IMR-90 (cell line): Measurements from ENCODE around the gene ANXA3. TPM values are rescaled to one million over a fixed set of nuclear protein-coding genes. Genes with fewer than 3 reads are reported as not detected.

Source experiments
- ATAC-seq: fragments of 200-7000 bp; cut with Tn5 transposase; 2 replicates; pipeline ENCODE4 v1.9.1; 2020; ENCODE audit warnings: low read depth, mild to moderate bottlenecking, moderate library complexity
- BruUV-seq: library from RNA; stranded (reverse); fragments of 400-500 nt; replicated peaks from 2 replicates; lab custom pipeline; 2021; lab: Mats Ljungman, UMichigan
- CTCF ChIA-PET: fragments of 300-600 bp; formaldehyde crosslinking; extraction: SDS; loops from one replicate; lab custom pipeline; 2021; ENCODE audit warnings: antibody characterized with exemption; lab: Yijun Ruan, JAX
- POLR2A ChIA-PET: fragments of 300-600 bp; sonication (Branson Sonifier 250); formaldehyde crosslinking; loops from one replicate; lab custom pipeline; 2022; ENCODE audit warnings: antibody characterized with exemption; ENCODE audit not compliant: unreplicated experiment; lab: Charles Lee
- DNase-seq: peaks from one replicate; pipeline ENCODE4 v3.0.0; 2013
- H2AFZ ChIP-seq: replicated peaks from 2 replicates; pipeline ENCODE3; 2013; ENCODE audit warnings: low read length, mild to moderate bottlenecking; ENCODE audit not compliant: poor library complexity
- H2AK5ac ChIP-seq: 2 replicates; pipeline ENCODE4 v1.6.1; 2013; ENCODE audit warnings: low read depth, low read length, inconsistent platforms
- H2AK9ac ChIP-seq: replicated peaks from 2 replicates; pipeline ENCODE3; 2013; ENCODE audit warnings: mild to moderate bottlenecking, low read depth, low read length, moderate library complexity; ENCODE audit not compliant: poor library complexity
- H2BK120ac ChIP-seq: 2 replicates; pipeline ENCODE4 v1.6.1; 2013; ENCODE audit warnings: low read depth, low read length, inconsistent platforms
- H2BK15ac ChIP-seq: 3 replicates; pipeline ENCODE4 v1.6.1; 2013; ENCODE audit warnings: low read depth, low read length, inconsistent platforms
- H2BK20ac ChIP-seq: 2 replicates; pipeline ENCODE4 v1.6.1; 2013; ENCODE audit warnings: low read depth, mild to moderate bottlenecking, inconsistent platforms, low read length, moderate library complexity
- H2BK5ac ChIP-seq: 2 replicates; pipeline ENCODE4 v1.6.1; 2013; ENCODE audit warnings: mild to moderate bottlenecking, low read depth, low read length, inconsistent platforms; ENCODE audit not compliant: poor library complexity, severe bottlenecking
- H3K14ac ChIP-seq: replicated peaks from 2 replicates; pipeline ENCODE4 v1.6.1; 2013; ENCODE audit warnings: low read depth, low read length, inconsistent platforms
- H3K18ac ChIP-seq: 2 replicates; pipeline ENCODE4 v1.6.1; 2013; ENCODE audit warnings: low read depth, low read length, control low read depth
- H3K23ac ChIP-seq: 2 replicates; pipeline ENCODE4 v1.6.1; 2013; ENCODE audit warnings: low read depth, low read length, inconsistent platforms
- H3K27ac ChIP-seq: 2 replicates; pipeline ENCODE4 v1.5.1; 2013; ENCODE audit warnings: mild to moderate bottlenecking, control low read depth, low read length; ENCODE audit not compliant: insufficient read depth
- H3K27me3 ChIP-seq: 2 replicates; pipeline ENCODE4 v1.6.1; 2013; ENCODE audit warnings: low read length; ENCODE audit not compliant: control insufficient read depth, insufficient read depth
- H3K36me3 ChIP-seq: 2 replicates; pipeline ENCODE4 v1.6.1; 2013; ENCODE audit warnings: low read length, mixed read lengths; ENCODE audit not compliant: control insufficient read depth, insufficient read depth
- H3K4ac ChIP-seq: 2 replicates; pipeline ENCODE4 v1.6.1; 2013; ENCODE audit warnings: low read depth, low read length, inconsistent platforms
- H3K4me1 ChIP-seq: 2 replicates; pipeline ENCODE4 v1.6.1; 2013; ENCODE audit warnings: low read length, mixed read lengths; ENCODE audit not compliant: control insufficient read depth, insufficient read depth
- H3K4me2 ChIP-seq: 2 replicates; pipeline ENCODE4 v1.6.1; 2013; ENCODE audit warnings: low read depth, mild to moderate bottlenecking, control low read depth, low read length, moderate library complexity
- H3K4me3 ChIP-seq: 2 replicates; pipeline ENCODE4 v1.5.1; 2013; ENCODE audit warnings: low read depth, mild to moderate bottlenecking, control low read depth, low read length, moderate library complexity; ENCODE audit not compliant: insufficient read depth
- H3K56ac ChIP-seq: 2 replicates; pipeline ENCODE4 v1.6.1; 2013; ENCODE audit warnings: low read length, inconsistent platforms; ENCODE audit not compliant: insufficient read depth; ENCODE audit errors: extremely low read depth
- H3K79me1 ChIP-seq, 2 experiments: 2 replicates each; pipeline ENCODE4 v1.6.1; 2013; ENCODE audit warnings: low read length in 2 of 2, inconsistent platforms in 1 of 2, low read depth in 1 of 2
- H3K9ac ChIP-seq: 2 replicates; pipeline ENCODE4 v1.6.1; 2013; ENCODE audit warnings: low read depth, low read length, control low read depth
- H3K9me1 ChIP-seq: 2 replicates; pipeline ENCODE4 v1.6.1; 2013; ENCODE audit warnings: low read length, inconsistent platforms; ENCODE audit not compliant: insufficient read depth
- H3K9me3 ChIP-seq: 2 replicates; pipeline ENCODE4 v1.6.1; 2013; ENCODE audit warnings: low read length; ENCODE audit not compliant: control insufficient read depth, insufficient read depth
- H4K20me1 ChIP-seq: 2 replicates; pipeline ENCODE4 v1.6.1; 2013; ENCODE audit warnings: low read length, inconsistent platforms; ENCODE audit not compliant: insufficient read depth
- H4K5ac ChIP-seq: 2 replicates; pipeline ENCODE4 v1.6.1; 2013; ENCODE audit warnings: mild to moderate bottlenecking, low read depth, low read length, control low read depth
- H4K8ac ChIP-seq, 2 experiments: 2 replicates each; pipeline ENCODE4 v1.6.1; 2013; ENCODE audit warnings: low read depth in 2 of 2, low read length in 2 of 2, control low read depth in 1 of 2, inconsistent platforms in 1 of 2
- H4K91ac ChIP-seq: 2 replicates; pipeline ENCODE4 v1.6.1; 2013; ENCODE audit warnings: low read depth, low read length, inconsistent platforms; ENCODE audit not compliant: insufficient read depth
- BHLHE40 ChIP-seq: fragments of 150-350 bp; IDR thresholded peaks from 2 replicates; pipeline ENCODE4 v1.6.1; 2016; ENCODE audit warnings: mild to moderate bottlenecking, low read depth, low read length
- CTCF ChIP-seq: conservative IDR thresholded peaks from 2 replicates; pipeline ENCODE4 v1.5.1; 2012; ENCODE audit warnings: mild to moderate bottlenecking, low read depth, low read length, improper control_type of control experiment
- ELK1 ChIP-seq: fragments of 150-350 bp; IDR thresholded peaks from 2 replicates; pipeline ENCODE4 v1.6.1; 2016; ENCODE audit warnings: low read depth, mild to moderate bottlenecking, low read length, moderate library complexity, borderline replicate concordance
- MAZ ChIP-seq: IDR thresholded peaks from 2 replicates; pipeline ENCODE4 v1.6.1; 2012; ENCODE audit warnings: low read depth, mild to moderate bottlenecking, low read length, improper control_type of control experiment, moderate library complexity, borderline replicate concordance
- MXI1 ChIP-seq: IDR thresholded peaks from 2 replicates; pipeline ENCODE4 v1.6.1; 2012; ENCODE audit warnings: low read depth, mild to moderate bottlenecking, low read length, moderate library complexity, borderline replicate concordance
- NFE2L2 ChIP-seq: fragments of 150-350 bp; IDR thresholded peaks from 2 replicates; pipeline ENCODE4 v1.6.1; 2016; ENCODE audit warnings: low read depth, mild to moderate bottlenecking, low read length
- POLR2A ChIP-seq: IDR thresholded peaks from 2 replicates; pipeline ENCODE4 v1.6.1; 2012; ENCODE audit warnings: mild to moderate bottlenecking, low read depth, low read length
- RAD21 ChIP-seq: IDR thresholded peaks from 2 replicates; pipeline ENCODE4 v1.6.1; 2012; ENCODE audit warnings: low read length, improper control_type of control experiment
- WGBS, 2 experiments: methylation state at CpG; one replicate each; pipeline versions ENCODE4 v1.1.5 to v1.1.7; 2013; ENCODE audit warnings: missing lambda C conversion rate in 2 of 2; ENCODE audit not compliant: insufficient read length in 1 of 2; ENCODE audit errors: extremely low coverage in 2 of 2; 5-methylcytosine and 5-hydroxymethylcytosine counted together
- dilution Hi-C: fragments of 300-500 bp; cut with HindIII; formaldehyde crosslinking; loops from one replicate; pipeline ENCODE4 v1.14.3; 2018; ENCODE audit warnings: low sequenced_read_pairs; ENCODE audit not compliant: unreplicated experiment
- in situ Hi-C: fragments of 300-500 bp; cut with MboI; formaldehyde crosslinking; loops from 3 replicates; pipeline ENCODE4 v1.14.3; 2019; ENCODE audit warnings: low sequenced_read_pairs, inconsistent platforms, mixed read lengths
- intact Hi-C: fragments of 100-400 bp; cut with micrococcal nuclease; formaldehyde crosslinking; loops from 2 replicates; pipeline ENCODE4 v1.10.0; 2022
- polyA plus RNA-seq, 3 experiments: library from polyadenylated mRNA; depleted of rRNA; stranded (reverse); fragments of >200 nt; gene quantifications; 2 replicates each; pipeline ENCODE4 v1.2.3, GENCODE V29; 2012; ENCODE audit warnings: low replicate concordance in 1 of 3
- total RNA-seq: library from RNA; depleted of rRNA; stranded (reverse); fragments of >200 nt; gene quantifications from 2 replicates; pipeline ENCODE4 v1.2.3, GENCODE V29; 2012

Gene ANXA3
- total and polyA plus RNA-seq, 2 of the 4 experiments (the other 2 are of a cell fraction), result 4.2 to 5.0 TPM

- DNase-seq (no peak), ATAC-seq (no peak)
- in situ Hi-C loops, result no loop called here
- Histone ChIP-seq H3K4me3 (no peak overlapping the region), H3K4ac (no peak overlapping the region), H3K14ac (no peak overlapping the region), H3K4me2 (no peak overlapping the region), H3K18ac (no peak overlapping the region), H4K5ac (no peak overlapping the region), H3K4me1 (no peaks in the 10 kb centered on the region), H4K8ac (no peak overlapping the region), H2BK5ac (no peak overlapping the region), H3K27me3 (no peaks in the 10 kb centered on the region), H3K56ac (no peak overlapping the region), H4K91ac (no peak overlapping the region), H3K27ac (no peak overlapping the region), H3K36me3 (no peaks in the 10 kb centered on the region), H3K79me1 (no peaks in the 10 kb centered on the region), H3K9ac (no peak overlapping the region), H3K9me3 (no peaks in the 10 kb centered on the region), H2AK5ac (no peak overlapping the region), H2BK15ac (no peak overlapping the region), H4K20me1 (no peaks in the 10 kb centered on the region), H2BK120ac (no peak overlapping the region), H2BK20ac (no peak overlapping the region), H3K9me1 (no peaks in the 10 kb centered on the region), H2AK9ac (no peak overlapping the region), H3K23ac (no peak overlapping the region), H2AFZ (no peak overlapping the region)
- dilution Hi-C loops, result no loop called here
- no peak for TF ChIP-seq RAD21
- TF ChIP-seq POLR2A, result no peak
- no peak for TF ChIP-seq MXI1
- no peak for TF ChIP-seq CTCF
- TF ChIP-seq MAZ, result no peak
- no peak for TF ChIP-seq NFE2L2
- no peak for TF ChIP-seq ELK1
- no peak for TF ChIP-seq BHLHE40
- no TSS peak for BruUV-seq
- POLR2A ChIA-PET, result no interaction called here
- CTCF ChIA-PET, result interaction anchor here (0.7 to 1.2 kb wide), 2 partner anchors 8 to 46 kb away, joined by 3 read pairs; no protein-coding TSS in a partner anchor
- intact Hi-C loops, result no loop called here
- no CpG with 5 or more reads among the region's 2 CpGs for WGBS, 2 experiments
Measured at GRCh38 chr4:78591404-78591803, 39.8 kb downstream of the ANXA3 start.
